HG03575 (cell line): ENCODE measurements around the gene OSBPL10.

Source experiments
- ATAC-seq: cut with Tn5 transposase; IDR thresholded peaks from one replicate; pipeline ENCODE4 v1.9.1; 2021; ENCODE audit not compliant: unreplicated experiment, insufficient number of reproducible peaks, low FRiP score; ENCODE audit errors: extremely low read depth

Gene OSBPL10

GRCh38 chr3:31908391-31909097, 72.5 kb downstream of the OSBPL10 start:
- no peak for ATAC-seq

- ATAC-seq, result no peak
Observed at GRCh38 chr3:31906182-31906581, 74.9 kb downstream of the OSBPL10 start.

- no peak for ATAC-seq
Observed at GRCh38 chr3:31903686-31904431, 77.2 kb downstream of the OSBPL10 start.

GRCh38 chr3:31900583-31900982, 80.5 kb downstream of the OSBPL10 start:
- no peak for ATAC-seq

GRCh38 chr3:31896648-31897433, 84.2 kb downstream of the OSBPL10 start:
- no peak for ATAC-seq

- no peak for ATAC-seq
Observed at GRCh38 chr3:31896026-31896425, 85.0 kb downstream of the OSBPL10 start.

- no peak for ATAC-seq
Observed at GRCh38 chr3:31895471-31895870, 85.6 kb downstream of the OSBPL10 start.

- ATAC-seq, result no peak
Observed at GRCh38 chr3:31892916-31893573, 88.0 kb downstream of the OSBPL10 start.

- ATAC-seq, result no peak
Observed at GRCh38 chr3:31892500-31892899, 88.6 kb downstream of the OSBPL10 start.

GRCh38 chr3:31891876-31892455, 89.1 kb downstream of the OSBPL10 start:
- no peak for ATAC-seq

GRCh38 chr3:31890742-31891469, 90.2 kb downstream of the OSBPL10 start:
- no peak for ATAC-seq

GRCh38 chr3:31890007-31890406, 91.1 kb downstream of the OSBPL10 start:
- no peak for ATAC-seq

- ATAC-seq, result no peak
Observed at GRCh38 chr3:31885235-31885634, 95.8 kb downstream of the OSBPL10 start.

GRCh38 chr3:31884251-31884650, 96.8 kb downstream of the OSBPL10 start:
- no peak for ATAC-seq

- ATAC-seq, result no peak
Observed at GRCh38 chr3:31882895-31883294, 98.2 kb downstream of the OSBPL10 start.

- no peak for ATAC-seq
Observed at GRCh38 chr3:31882431-31882830, 98.6 kb downstream of the OSBPL10 start.

- no peak for ATAC-seq
Observed at GRCh38 chr3:31880482-31881078, 100.5 kb downstream of the OSBPL10 start.

GRCh38 chr3:31880020-31880419, 101.0 kb downstream of the OSBPL10 start:
- ATAC-seq, result no peak
